GM12875 (cell line): ENCODE results near the gene ZSCAN10.
A peak's percentile ranks its signal among the peaks of the same experiment; 100 is the strongest.
"Not testable (repeated sequence)": the region's sequence is repeated elsewhere in the genome, so short reads cannot be mapped to it uniquely, and the experiment has no call there.

Source experiments
- H3K4me3 ChIP-seq: one replicate; pipeline ENCODE4 v1.5.1; 2011; ENCODE audit warnings: low read depth, low read length, control low read depth
- CTCF ChIP-seq: IDR thresholded peaks from 2 replicates; pipeline ENCODE4 v1.5.1; 2011; ENCODE audit warnings: low read depth, mild to moderate bottlenecking, control low read depth, inconsistent platforms, low read length, moderate library complexity, borderline replicate concordance; ENCODE audit not compliant: insufficient read depth

The ZSCAN10 gene

DNA sequence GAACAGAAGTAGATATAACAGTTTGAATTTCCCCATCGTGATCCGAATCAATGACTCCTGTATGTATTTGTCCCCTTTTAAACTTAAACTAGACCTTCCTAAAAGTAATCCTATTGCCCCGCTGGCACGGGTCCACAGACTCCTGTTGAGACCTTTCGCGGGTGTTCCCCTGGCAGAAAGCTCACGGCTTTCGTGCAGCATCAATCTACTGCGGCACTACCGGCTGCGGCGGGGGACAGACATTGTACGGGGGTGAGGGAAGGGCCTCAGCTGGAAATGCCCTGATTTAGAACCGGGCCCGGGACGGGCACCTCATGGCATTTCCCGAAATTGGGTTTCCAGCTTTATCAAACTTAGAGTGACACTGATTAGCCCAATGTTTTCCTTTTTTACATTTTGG is 19.1 kb downstream of the ZSCAN10 start:
- TF ChIP-seq CTCF: no peak
- no peak overlapping the region for H3K4me3 ChIP-seq

- TF ChIP-seq CTCF: no peak
- H3K4me3 ChIP-seq: no peak overlapping the region
These were observed 22.5 kb downstream of the ZSCAN10 start for GRCh38 chr16:3076577-3076976.

DNA sequence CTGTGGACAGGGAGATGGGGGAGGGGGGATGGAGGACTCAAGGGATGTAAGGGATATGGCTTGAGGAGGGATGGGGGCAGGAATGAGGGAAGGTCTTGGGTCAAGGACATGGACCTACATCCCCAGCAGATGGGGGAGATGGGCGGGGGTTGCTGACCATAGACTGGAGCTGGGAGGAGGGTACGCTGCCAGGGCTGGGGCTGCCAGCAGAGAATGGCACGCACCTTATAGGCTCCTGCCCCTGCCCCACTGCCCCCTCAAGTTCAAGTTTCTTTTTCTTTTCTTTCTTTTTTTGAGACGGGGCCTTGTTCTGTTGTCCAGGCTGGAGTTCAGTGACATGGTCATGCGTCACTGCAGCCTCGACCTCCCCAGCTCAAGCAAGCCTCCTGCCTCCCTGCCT is 23.1 kb downstream of the ZSCAN10 start:
- not testable (repeated sequence) for H3K4me3 ChIP-seq

DNA sequence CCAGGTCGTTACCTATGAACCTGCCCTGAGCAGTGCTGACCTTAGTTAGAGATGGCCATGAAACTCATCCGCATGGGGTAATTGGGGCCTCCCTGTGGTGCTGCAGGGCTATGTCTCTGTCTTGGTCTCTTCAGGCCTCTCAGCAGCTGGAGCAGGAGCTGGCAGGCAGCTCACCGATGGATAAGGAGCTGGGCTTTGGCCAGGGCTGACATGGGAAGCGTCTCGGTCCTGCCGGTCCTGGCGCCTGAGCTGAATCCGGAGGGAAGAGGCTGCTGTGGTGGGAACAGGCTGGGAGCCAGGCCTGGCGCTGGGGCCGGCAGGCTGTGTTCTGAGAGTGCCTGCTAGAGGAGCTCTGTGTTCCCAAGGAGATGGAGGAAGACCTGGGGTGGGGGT is 23.6 kb downstream of the ZSCAN10 start:
- TF ChIP-seq CTCF: no peak
- peak overlapping the region; percentile 26 for H3K4me3 ChIP-seq

DNA sequence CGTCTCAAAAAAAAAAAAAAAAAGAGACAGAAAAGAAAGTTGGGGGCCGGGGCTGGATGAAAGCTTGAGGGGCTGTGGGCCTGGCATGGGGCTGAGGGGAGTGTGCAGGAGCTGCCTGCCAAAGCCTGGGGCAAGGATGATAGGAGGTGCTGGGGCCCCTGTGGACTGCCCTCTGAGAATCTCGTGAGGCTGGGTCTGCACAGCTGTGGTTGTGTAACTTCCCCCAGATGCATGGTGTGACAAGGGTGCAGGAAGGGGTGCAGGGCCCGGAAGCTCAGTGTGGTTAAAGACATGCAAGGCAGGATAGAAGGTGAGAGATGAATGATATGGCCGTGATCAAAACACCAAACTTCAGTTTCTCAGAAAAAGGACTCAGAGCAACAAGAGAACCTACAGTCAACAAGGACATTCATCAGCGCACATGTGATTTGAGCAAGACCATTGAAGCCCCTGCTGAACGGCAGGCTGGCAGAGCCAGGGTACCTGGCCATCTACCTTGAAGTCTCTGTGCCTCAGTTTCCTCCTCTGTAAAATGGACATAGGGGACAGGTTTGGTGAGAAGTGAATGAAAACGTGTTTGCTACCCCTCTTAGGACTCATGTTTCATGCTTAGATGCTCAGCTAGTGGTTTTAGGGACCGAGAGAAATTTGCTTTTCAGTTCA is 24.1 kb downstream of the ZSCAN10 start:
- H3K4me3 ChIP-seq: peak overlapping the region; percentile 26
- no peak for TF ChIP-seq CTCF

- TF ChIP-seq CTCF: no peak
- no peak overlapping the region for H3K4me3 ChIP-seq
These were observed 25.6 kb downstream of the ZSCAN10 start for GRCh38 chr16:3073448-3073847.

- TF ChIP-seq CTCF: peak; percentile 28; the same call in 1 of the 2 replicates
- not testable (repeated sequence) for H3K4me3 ChIP-seq
These were observed 26.4 kb downstream of the ZSCAN10 start for GRCh38 chr16:3072576-3073263.

DNA sequence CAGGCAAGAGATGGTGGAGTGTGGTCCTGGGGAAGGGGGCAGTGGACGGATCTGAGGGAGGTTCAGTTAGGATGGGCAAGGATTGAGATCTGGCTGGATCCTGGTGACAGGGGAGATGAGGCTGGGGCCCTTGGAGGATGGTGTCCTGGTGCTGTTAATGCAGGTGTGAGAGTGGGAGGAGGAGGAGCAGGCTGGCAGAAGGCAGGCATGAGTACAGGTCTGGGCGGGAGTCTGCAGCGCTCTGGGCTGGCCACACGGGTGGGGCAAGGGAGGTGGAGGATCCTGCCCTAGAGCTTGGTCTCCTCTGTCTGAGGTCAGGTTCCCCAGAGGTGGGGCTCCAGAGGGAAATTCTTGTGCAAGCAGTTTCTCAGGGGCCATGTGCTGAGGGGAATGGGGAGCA is 26.9 kb downstream of the ZSCAN10 start:
- H3K4me3 ChIP-seq: not testable (repeated sequence)
